SK-N-SH treated with all-trans-retinoic acid at 6 μM for 48 hours (cell line): Measurements from ENCODE around the gene SERTAD1.

Source experiments
- ARNTL ChIP-seq: fragments of 450-650 bp; formaldehyde crosslinking; IDR thresholded peaks from 2 replicates; pipeline ENCODE4 v1.5.0; 2020; ENCODE audit warnings: low read depth, mild to moderate bottlenecking, moderate library complexity, borderline replicate concordance
- BACH2 ChIP-seq: fragments of 250-450 bp; sonication (Bioruptor Pico); IDR thresholded peaks from 2 replicates; pipeline ENCODE4 v1.9.0; 2021; ENCODE audit warnings: mild to moderate bottlenecking, borderline replicate concordance
- CSDC2 ChIP-seq: fragments of 250-450 bp; sonication (Bioruptor Pico); IDR thresholded peaks from 2 replicates; pipeline ENCODE4 v1.5.0; 2020; ENCODE audit warnings: mild to moderate bottlenecking, moderate library complexity
- ESRRG ChIP-seq: fragments of 250-450 bp; sonication (Bioruptor Pico); IDR thresholded peaks from 2 replicates; pipeline ENCODE4 v1.6.1; 2021; ENCODE audit warnings: mild to moderate bottlenecking
- GLIS3 ChIP-seq: fragments of 250-450 bp; sonication (Bioruptor Pico); IDR thresholded peaks from 2 replicates; pipeline ENCODE4 v1.5.0; 2020; ENCODE audit warnings: mild to moderate bottlenecking, moderate library complexity
- RARB ChIP-seq: fragments of 250-450 bp; sonication (Bioruptor Pico); IDR thresholded peaks from 2 replicates; pipeline ENCODE4 v1.8.0; 2021; ENCODE audit warnings: mild to moderate bottlenecking, moderate library complexity
- ZC3H10 ChIP-seq: fragments of 250-450 bp; sonication (Bioruptor Pico); IDR thresholded peaks from 2 replicates; pipeline ENCODE4 v1.5.1; 2021; ENCODE audit warnings: mild to moderate bottlenecking, moderate library complexity
- ZNF8 ChIP-seq: fragments of 450-650 bp; formaldehyde crosslinking; IDR thresholded peaks from 2 replicates; pipeline ENCODE4 v1.5.0; 2020; ENCODE audit warnings: mild to moderate bottlenecking, moderate library complexity

GRCh38 chr19:40441719-40442253 is 16.0 kb upstream of the SERTAD1 start:
- no peak for TF ChIP-seq BACH2 (CRISPR knock-in tag)
- TF ChIP-seq RARB (CRISPR knock-in tag) = no peak
- no peak for TF ChIP-seq ZC3H10
- no peak for TF ChIP-seq CSDC2
- TF ChIP-seq ZNF8 (CRISPR knock-in tag) = no peak
- no peak for TF ChIP-seq ARNTL (CRISPR knock-in tag)
- no peak for TF ChIP-seq ESRRG (CRISPR knock-in tag)
- TF ChIP-seq GLIS3 (CRISPR knock-in tag) = no peak
